HG03342 (cell line): ENCODE data around the gene ZNF79.

ENCODE experiments used
- ATAC-seq: cut with Tn5 transposase; IDR thresholded peaks from one replicate; pipeline ENCODE4 v1.9.1; 2021; ENCODE audit warnings: mild to moderate bottlenecking, moderate library complexity; ENCODE audit not compliant: unreplicated experiment

The ZNF79 gene

DNA sequence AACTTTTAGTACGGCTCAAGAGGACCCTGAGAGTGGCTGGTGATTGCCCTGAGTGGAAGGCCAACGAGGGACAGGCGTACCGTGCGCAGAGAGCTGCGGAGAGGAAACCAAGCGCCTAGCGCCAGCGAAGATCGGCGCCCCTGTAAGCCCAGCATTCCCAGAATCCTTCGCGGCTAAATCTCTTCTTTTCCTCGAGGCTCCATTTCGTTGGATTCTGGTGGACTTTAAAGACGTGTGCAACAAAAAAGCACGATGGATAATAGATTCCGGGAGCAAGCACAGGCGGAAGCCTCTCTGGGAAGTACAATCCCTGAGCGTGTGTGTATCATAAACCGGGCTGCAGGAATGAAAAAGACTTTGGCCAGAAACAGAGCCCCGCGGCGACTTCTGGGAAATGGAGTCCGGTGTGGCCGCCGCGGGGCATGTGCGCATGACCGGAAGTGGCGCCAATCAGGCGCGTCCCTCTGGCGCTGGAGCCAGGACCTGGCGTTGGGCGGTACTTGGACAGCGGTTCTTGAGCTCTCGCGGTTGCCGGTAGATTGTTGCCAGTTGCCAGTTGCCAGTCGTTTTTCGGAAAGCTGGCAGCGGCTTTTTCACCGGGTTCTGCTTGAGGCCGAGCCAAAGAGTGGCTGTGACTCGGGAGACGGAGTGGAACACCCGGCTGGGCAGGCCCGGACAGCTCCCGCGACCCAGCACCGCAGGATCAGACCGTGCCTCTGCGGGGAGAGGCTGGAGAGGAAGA is at the start of gene ZNF79:
TSS of gene ZNF79 (plus strand) at position 449 of the 742 bp plus-strand sequence. CDS start 406 bp downstream, outside the sequence.
- peak; percentile 75 for ATAC-seq

DNA sequence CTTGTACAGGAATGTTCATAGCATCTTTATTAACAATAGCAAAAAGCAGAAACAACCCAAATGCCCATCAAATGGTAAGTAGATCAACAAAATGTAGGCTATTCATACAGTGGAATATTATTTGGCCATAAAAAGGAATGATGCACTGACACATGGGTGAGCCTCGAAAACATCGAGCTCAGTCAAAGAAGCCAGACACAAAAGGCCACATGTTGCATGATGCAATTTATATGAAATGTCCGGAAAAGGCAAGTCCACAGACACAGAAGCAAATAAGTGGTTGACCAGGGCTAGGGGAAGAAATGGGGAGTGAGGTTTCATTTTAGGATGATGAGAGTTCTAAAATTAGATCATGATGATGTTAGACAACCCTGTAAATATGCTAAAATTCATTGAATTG is 43.7 kb upstream of the ZNF79 start:
- ATAC-seq = no peak

DNA sequence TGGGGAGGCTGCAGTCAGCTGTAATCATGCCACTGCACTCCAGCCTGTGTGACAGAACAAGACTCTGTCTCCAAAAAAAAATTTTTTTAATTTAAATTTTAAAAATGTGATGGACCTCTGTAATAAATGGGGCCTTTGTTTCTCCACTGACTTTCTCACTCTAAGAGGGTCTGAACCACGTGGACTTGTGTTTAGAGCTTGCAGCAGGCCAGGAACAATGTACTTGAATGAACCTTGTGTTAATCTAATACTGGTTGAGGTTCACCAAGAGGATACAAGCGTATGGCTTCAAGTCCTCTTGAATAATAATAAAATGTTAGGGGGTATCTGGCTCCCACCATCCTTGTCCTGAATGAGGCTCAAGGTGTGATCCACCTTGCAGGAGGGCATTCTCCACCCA is 41.6 kb upstream of the ZNF79 start:
- ATAC-seq = no peak

DNA sequence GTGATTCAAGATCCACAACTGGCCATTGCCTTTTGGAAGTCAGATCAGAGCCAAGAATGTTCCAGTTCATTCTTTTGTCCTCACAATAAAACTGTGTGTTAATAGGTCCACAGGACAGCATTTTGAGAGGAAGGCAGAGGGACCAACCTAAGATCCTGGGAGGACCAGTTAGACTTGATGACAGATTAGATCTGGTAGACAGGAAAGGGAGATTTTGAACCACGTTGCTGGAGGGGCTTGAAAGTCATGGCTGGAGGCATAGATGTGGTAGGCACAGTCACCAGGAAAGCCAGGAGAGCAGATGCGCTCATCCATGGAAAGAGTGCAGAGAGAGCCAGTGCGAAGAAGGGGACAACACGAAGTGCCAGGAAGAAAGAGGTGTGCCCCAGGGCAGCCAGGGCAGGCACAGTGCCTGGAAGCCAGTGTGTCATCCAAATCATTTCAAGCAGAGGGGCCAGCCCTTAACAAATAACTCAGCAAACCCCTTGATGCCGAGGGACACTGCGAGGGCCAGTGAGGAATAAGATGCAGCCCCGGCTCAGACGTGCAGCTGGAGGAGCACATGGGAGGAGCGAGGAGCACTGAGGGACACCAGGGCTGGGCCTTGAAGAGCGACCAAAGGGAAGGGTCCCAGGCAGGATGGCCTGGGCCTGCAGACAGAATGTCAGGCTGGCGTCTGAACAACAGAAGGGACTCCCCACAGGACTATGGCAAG is 40.0 kb upstream of the ZNF79 start:
- ATAC-seq = no peak

DNA sequence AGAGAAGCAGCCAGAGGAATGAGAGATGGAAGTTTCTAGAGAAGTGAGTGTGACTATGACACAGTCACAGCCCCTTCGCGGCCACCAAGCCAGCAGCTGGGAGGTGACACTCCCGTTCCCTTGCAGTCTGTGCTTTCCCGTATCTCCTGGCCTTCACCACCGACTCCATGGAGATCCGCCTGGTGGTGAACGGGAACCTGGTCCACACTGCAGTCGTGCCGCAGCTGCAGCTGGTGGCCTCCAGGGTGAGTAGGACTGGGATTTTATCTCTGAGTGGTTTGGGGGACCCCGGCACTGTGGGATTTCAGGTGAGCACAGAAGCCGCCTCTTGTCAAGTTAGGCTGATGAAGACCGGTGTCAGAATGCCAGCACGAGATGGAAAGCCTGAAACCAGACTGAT is 39.3 kb upstream of the ZNF79 start:
- ATAC-seq = no peak

DNA sequence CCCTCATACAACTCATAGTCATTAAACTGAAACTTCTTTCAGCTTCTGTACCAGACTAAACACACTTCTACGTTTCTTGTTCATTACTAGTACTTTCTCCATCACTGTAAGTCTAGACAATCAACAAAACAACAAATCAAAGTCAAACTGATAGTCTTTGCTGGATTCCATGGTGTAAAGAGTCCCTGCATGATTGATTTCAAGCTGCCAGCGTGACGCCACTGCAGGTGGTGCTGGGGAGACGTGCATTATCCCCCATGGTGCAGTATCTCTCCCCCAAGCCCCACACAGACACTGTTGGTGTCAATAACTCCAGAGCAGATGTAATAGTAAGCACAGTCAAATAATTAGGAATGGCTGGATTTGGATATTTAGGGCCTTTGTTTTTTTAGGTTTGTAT is 37.9 kb upstream of the ZNF79 start:
- ATAC-seq = no peak

DNA sequence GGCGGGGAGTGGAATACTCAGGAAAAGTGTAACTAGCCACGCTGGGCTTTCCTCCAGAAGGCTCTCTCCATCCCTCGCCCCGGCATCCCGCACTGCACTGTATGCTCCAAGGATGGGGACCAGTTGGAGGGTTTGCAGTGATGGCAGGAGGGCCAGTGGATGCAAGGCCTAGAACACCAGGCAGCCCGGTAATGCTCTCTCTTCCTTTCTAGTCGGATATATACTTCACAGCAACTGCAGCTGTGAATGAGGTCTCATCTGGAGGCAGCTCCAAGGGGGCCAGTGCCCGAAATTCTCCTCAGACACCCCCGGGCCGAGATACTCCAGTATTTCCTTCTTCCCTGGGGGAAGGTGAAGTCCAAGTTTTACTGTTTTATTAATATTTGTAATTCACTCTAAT is 37.2 kb upstream of the ZNF79 start:
- ATAC-seq = no peak

DNA sequence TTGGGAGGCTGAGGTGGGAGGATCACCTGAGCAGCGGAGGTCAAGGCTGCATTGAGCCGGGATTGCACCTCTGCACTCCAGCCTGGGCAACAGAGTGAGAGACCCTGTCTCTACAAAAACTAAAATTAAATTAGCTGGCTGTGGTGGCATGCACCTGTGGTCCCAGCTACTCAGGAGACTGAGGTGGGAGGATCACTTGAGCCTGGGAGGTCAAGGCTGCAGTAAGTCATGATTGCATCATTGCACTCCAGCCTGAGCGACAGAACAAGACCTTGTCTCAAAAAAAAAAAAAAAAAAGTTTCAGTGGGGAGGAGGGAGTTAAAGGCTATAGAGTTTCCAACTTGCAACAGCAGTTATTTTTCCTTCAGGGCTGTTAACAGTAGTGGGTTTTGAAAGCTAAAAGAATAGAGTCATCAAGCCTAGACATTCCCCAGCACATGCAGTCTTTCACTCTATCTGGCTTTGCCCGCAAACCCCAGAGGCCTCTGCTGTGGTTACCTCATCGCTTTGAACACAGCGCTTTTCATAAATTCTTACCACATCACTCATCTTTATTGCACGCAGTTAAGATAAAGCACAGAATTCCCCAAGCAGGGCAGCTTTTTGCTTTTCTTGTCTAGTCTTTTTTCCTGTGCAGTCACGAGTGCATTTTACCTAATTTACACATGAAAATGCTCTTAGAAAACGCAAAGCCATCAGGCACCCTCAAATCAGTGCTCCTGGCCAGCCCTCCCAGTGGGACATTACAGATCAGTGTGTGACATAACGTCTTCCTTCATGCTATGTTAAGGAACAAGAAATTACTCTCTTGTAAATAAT is 35.9 kb upstream of the ZNF79 start:
- ATAC-seq = peak; percentile 87

DNA sequence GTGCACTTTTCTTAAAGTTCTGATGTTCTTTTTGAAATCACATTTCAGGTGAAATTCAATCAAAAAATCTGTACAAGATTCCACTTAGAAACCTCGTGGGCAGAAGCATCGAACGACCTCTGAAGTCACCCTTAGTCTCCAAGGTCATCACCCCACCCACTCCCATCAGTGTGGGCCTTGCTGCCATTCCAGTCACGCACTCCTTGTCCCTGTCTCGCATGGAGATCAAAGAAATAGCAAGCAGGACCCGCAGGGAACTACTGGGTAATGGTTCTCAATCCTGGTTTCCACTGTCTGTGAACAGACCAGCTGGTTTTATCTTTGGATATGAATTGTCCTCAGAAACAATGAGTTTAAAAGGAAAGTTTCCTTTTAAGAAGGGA is 35.3 kb upstream of the ZNF79 start:
- ATAC-seq = no peak

DNA sequence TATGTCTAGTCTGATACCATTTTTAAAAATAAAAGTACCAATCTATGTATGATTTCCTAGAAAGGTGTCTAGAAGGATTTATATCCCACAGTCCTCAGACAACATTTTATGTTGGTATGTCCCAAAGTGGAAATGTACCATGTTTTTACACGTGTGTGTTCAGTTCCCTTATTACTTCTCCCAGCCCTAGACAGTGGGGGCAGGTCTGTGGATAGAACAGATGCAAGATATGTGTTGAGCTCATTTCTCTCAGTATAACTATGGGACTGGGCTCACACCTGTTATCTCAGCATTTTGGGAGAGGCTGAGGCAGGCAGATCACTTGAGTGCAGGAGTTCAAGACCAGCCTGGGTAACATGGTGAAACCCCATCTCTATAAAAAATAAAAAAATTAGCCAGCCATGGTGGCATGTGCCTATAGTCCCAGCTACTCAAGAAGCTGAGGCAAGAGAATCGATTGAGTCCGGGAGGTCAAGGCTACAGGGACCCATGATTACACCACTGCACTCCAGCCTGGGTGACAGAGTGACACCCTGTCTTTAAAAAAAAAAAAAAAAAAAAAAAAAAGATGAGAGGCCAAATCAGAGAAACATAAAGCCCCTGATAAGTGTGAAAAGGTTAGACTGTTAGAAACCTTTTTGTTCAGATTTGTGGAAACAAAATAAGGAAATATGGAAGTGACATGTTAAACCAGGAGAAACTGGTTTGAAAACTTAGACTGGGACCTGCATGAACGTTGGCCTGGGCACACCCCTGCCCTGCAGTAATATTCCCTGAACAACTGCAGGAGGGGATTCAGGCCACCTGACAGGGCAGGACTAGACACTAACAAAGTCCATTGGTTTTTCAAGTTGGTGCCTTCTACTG is 34.6 kb upstream of the ZNF79 start:
- no peak for ATAC-seq

DNA sequence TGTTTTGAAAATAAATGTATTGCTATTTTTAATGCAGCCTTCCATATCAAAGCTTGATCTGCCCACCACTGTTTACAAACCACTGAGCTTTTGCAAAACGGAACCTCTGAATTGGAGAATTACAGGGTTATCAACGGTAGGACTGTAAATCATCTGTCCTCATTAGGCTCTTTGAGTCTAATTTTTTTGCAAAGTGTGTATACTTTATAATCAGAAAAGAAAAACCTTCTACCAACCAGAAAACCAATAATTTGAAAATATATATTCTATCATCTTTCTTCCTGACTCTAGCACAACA is 34.0 kb upstream of the ZNF79 start:
- no peak for ATAC-seq

DNA sequence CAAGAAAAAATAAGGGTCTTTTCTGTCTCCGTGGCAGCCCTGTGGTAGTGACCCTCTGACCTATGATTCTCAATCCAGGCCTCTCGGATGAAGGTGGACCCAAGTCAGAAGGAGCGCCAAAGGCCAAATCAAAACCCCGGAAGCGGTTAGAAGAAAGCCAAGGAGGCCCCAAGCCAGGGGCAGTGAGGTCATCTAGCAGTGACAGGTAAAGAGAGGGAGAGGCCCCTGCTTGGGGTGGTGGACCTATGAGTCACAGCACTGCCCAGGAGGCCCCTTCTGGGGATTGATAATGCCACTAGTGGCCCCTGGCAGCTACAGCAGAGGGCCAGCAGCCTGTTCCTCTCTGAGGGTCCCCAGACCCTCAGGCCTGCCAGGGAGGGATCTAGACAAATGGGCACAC is 33.6 kb upstream of the ZNF79 start:
- no peak for ATAC-seq

DNA sequence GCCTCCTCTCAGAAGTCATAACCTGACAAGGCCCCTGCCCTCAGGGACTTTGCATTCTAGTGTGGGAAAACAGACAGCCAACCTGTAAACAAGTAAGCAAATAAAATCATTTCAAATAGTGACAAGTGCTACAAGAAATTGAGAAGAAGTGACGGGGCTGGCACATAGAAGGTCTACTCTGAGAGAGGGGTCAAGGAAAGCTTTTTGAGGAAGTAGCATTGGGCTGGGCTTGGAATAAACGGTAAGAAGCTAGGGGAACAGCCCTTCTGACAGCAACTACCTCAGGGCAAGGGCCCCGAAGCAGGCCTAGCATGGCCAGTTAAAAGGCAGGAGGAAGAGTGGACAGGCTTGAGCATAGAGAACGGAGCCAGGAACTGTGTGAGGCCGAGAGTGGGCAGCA is 32.0 kb upstream of the ZNF79 start:
- no peak for ATAC-seq

DNA sequence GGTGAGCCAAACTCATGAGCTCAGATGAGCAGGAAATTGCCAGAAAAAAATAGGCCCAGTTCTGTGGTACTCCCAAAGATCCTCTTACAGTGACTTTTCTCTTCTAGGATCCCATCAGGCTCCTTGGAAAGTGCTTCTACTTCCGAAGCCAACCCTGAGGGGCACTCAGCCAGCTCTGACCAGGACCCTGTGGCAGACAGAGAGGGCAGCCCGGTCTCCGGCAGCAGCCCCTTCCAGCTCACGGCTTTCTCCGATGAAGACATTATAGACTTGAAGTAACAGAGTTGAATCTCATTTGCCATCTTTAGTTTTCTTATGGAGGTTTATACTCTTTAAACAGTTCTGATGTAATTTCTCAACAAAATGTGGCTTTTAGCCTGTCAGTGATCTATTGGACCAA is 31.2 kb upstream of the ZNF79 start:
- ATAC-seq = no peak

DNA sequence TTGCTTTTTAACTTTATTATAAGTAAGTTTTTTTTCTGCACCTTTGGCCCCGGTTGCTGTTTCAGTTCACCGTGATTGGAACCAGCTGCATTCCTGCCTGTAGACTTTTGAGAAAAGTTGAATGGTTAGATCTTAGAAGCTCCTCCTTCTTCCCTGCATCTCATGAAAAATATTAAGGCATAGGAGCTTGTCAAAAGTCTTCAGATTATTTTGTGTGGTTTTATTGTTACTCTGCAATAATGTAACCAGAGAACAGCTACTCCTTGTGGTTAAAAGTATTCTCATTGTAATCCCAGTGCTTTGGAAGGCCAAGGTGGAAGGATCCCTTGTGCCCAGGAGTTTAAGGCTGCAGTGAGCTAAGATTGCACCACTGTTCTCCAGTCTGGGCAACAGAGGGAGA is 30.5 kb upstream of the ZNF79 start:
- no peak for ATAC-seq

DNA sequence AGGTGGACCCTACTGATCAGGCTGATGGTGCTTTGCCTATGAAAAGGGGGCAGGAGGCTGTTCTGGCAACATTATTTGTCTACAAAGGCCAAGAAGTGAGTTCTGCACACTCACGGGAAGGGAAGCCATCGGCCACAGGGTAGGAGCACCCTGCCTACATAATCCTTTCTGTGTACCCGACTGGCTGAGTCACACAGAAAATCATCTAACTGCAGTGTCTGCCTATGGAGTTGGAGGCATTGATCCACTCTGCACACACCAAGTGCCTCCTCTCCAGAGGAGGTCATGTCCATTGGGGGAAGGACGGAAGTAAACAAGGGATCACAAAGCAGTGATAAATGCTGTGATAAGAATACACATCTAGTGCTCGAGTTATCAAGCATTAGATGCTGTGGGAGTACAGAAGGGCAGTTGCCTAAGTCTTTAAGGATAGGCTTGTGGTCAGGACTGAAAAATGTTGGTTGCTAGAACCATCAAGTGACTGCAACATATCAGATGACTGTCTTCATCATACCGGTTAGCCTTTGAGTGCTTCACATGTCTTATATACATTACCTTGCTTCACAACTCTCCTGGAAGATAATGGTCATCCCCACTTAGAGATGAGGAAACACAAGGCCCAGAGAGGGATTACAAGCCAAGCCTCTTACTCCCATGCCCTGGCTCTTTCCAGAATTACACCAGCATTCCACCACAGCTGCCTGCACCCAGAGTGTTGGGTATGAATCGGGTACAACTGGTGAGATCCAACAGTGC is 28.5 kb upstream of the ZNF79 start:
- no peak for ATAC-seq

DNA sequence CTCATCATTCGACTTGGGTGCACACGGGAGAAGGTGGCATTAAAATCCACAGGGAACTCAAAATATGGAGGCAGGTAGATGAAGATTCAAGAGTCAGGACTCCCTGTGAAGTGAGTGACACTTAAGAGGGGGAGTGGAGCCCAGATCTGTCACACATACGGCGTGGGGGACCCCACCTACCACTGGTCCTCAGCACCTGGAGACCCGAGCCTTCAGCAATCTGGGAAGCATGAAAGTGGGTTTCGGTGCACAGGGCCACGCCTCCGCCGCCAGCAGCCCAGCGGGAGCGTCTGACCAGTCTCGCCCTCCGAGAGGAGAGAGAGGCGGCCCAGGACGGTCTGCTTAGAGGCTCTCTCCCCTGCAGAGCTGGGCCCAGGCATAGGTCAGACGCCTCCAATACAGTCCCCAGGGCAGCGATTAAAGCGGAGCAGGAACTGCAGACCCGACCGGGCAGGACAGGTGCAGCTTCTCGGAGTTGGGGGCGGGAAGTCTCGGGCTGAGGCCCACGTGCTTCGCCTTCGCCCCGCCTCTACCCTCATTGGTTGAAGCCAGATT is 27.9 kb upstream of the ZNF79 start:
- ATAC-seq = no peak

DNA sequence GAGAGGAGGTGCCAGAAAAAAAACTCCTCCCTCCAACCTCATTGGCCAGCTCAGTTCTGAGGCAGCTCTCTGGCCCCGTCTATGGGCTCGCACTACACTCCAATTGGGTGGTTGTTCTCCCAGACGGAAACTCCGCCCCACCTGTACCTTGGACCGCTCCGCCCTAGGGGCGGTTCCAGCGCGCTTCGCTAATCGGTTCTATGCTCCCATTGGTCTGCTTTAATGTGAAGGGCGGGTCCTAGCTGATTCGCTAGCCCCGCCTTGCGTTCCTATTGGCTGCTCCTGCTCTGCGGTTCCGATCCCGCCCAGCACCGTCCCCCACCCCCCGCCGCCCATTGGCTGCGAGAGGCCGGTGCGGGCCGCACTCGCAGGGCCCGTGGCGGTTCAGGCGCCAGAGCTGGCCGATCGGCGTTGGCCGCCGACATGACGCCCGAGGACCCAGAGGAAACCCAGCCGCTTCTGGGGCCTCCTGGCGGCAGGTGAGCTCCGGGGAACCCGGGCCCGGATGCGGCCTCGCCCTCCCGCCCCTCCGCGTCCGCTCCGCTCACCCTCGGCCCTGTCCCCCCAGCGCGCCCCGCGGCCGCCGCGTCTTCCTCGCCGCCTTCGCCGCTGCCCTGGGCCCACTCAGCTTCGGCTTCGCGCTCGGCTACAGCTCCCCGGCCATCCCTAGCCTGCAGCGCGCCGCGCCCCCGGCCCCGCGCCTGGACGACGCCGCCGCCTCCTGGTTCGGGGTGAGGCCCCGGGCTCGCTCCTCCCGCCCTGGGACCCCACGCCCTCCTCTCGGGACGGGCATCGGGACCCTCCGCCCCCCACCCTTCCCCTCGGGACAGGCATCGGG is 27.2 kb upstream of the ZNF79 start, which contains the start of gene SLC2A8:
TSS of gene SLC2A8 (plus strand) at position 362 of the 838 bp plus-strand sequence. CDS start at position 424, 62 bp downstream.
- ATAC-seq = peak; percentile 93
